Heart left ventricle (tissue), 16 donors: ENCODE data around the gene VKORC1L1. TPM values are rescaled to one million over a fixed set of nuclear protein-coding genes. Genes with fewer than 3 reads are reported as not detected.
"Not testable (repeated sequence)": the region's sequence is repeated elsewhere in the genome, so short reads cannot be mapped to it uniquely, and the experiment has no call there.

Source experiments
- ATAC-seq, 4 donors: fragments of 200-7000 bp; cut with Tn5 transposase; one replicate each; pipeline ENCODE4 v1.9.1; 2020 to 2022; ENCODE audit warnings: moderate library complexity in 4 of 4, mild to moderate bottlenecking in 3 of 4, moderate number of reproducible peaks in 1 of 4
- DNase-seq, 5 donors: peaks; one replicate each; pipeline ENCODE4 v3.0.0-alpha.2; 2020
- H3K27ac ChIP-seq, 12 donors: fragments of 200-600 bp; sonication (generic) in 4 of 12; one replicate each; pipeline versions ENCODE4 v1.5.0 to v1.8.0; 2016 to 2022; ENCODE audit warnings: mild to moderate bottlenecking in 2 of 12
- H3K27me3 ChIP-seq, 9 donors: fragments of 200-600 bp; sonication (generic) in 2 of 9; one replicate each; pipeline versions ENCODE4 v1.5.1 to v1.8.0; 2016 to 2022; ENCODE audit warnings: mild to moderate bottlenecking in 3 of 9
- H3K36me3 ChIP-seq, 9 donors: fragments of 200-600 bp; sonication (generic) in 2 of 9; one replicate each; pipeline versions ENCODE4 v1.5.0 to v1.8.0; 2018 to 2022; ENCODE audit warnings: mild to moderate bottlenecking in 2 of 9
- H3K4me1 ChIP-seq, 12 donors: fragments of 200-600 bp; sonication (generic) in 4 of 12; one replicate each; pipeline versions ENCODE4 v1.5.0 to v1.8.0; 2016 to 2022; ENCODE audit warnings: mild to moderate bottlenecking in 3 of 12
- H3K4me3 ChIP-seq, 12 donors: fragments of 200-600 bp; sonication (generic) in 4 of 12; one replicate each; pipeline versions ENCODE4 v1.5.0 to v1.8.0; 2017 to 2022; ENCODE audit warnings: mild to moderate bottlenecking in 9 of 12, moderate library complexity in 4 of 12
- H3K9me3 ChIP-seq, 12 donors: fragments of 200-600 bp; sonication (generic) in 4 of 12; one replicate each; pipeline versions ENCODE4 v1.5.0 to v1.8.0; 2016 to 2022; ENCODE audit warnings: mild to moderate bottlenecking in 1 of 12
- CTCF ChIP-seq, 12 donors: fragments of 200-600 bp; sonication (generic) in 4 of 12; IDR thresholded peaks; one replicate each; pipeline versions ENCODE4 v1.5.0 to v1.8.0; 2018 to 2022; ENCODE audit warnings: antibody characterized with exemption in 12 of 12, mild to moderate bottlenecking in 5 of 12
- POLR2A ChIP-seq, 2 donors: fragments of 450-650 bp; IDR thresholded peaks; one replicate each; pipeline ENCODE4 v1.6.1; 2017; ENCODE audit warnings: antibody characterized with exemption in 2 of 2, mild to moderate bottlenecking in 2 of 2, moderate library complexity in 2 of 2
- WGBS, 4 donors: extraction: QIAGEN DNeasy Blood & Tissue Kit in 2 of 4; methylation state at CpG; one replicate each; pipeline versions ENCODE4 v1.1.5 to v1.1.7; 2013 to 2018; 5-methylcytosine and 5-hydroxymethylcytosine counted together
- intact Hi-C, 10 donors: fragments of 100-400 bp; cut with DNase I; formaldehyde crosslinking; loops; one replicate each; pipeline versions ENCODE4 v1.11.1 to v1.14.2; 2022
- polyA plus RNA-seq, 2 donors: library from polyadenylated mRNA; stranded (reverse); fragments of 200-250 nt; gene quantifications; one replicate each; pipeline ENCODE4 v1.2.3, GENCODE V29; 2013
- total RNA-seq, 9 donors: library from RNA; depleted of rRNA in 2 of 9; stranded (reverse); fragments of >200 nt in 2 of 9; fragmentation: NEBNext Ultra II Directional in 3 of 9; extraction: Animal tissue kit (Norgen Biotek cat#: 25700) in 3 of 9; gene quantifications; one replicate each; pipeline versions ENCODE4 v1.1.0 to v1.2.4, GENCODE V29; 2016 to 2023
- donor health status: ischemic (EF 13 %, LVEDD 7.1; RV severe dilation, severe dysfunction).
- donor health status: healthy with polysubstance abuse.
- donor health status: DM: no; HTN: yes; CAD: no.
- donor health status: DM: no; HTN: no; CAD: no.
- donor health status: ischemic (EF 25% LVEDD 6.9; RV normal size, moderate dysfunction).
- donor health status: ischemic (EF 25% LVEDD 5.7; RV mildly dilated, moderate dysfunction).
- donor health status: healthy.
- donor health status: DM: yes; HTN: yes; CAD: no.
- donor health status: ischemic (EF 35%, LVEDD 5.7; RV mildly dilated, moderate dysfunction).
- donor health status: nonischemic (EF 11% LVEDD 7.7; RV severe dilation, severe dysfunction).
- donor health status: DM: yes; HTN: yes; CAD: no.
- donor health status: PGD.
- donor health status: ischemic (EF 29% LVEDD 5.4; RV normal size, mild dysfunction).
- donor health status: nonischemic (EF 23%, LVEDD 6.1; RV moderate dilation, normal function).

VKORC1L1 gene
- total and polyA plus RNA-seq, 11 donors = 5.0 to 24.9 (median 18.6) TPM

GRCh38 chr7:65992526-65992925 lies 119.7 kb downstream of the VKORC1L1 start:
- no peaks in the 10 kb centered on the region for H3K9me3 ChIP-seq
- H3K36me3 ChIP-seq = no peaks in the 10 kb centered on the region
- no peaks in the 10 kb centered on the region for H3K27me3 ChIP-seq
- peaks cover 0 to 3% (median 0%) of the 10 kb centered on the region in 12 donors for H3K4me1 ChIP-seq
- intact Hi-C loops = loop anchor here in 1 of 10 donors (10.0 kb wide), 1 partner anchor 248 kb away; no protein-coding TSS in a partner anchor
- no peak overlapping the region for H3K27ac ChIP-seq
- H3K4me3 ChIP-seq = no peak overlapping the region
- WGBS, 4 donors = 89 to 98% (median 93%) methylated on average over 4 of the region's 4 CpGs
- ATAC-seq = no peak
- DNase-seq = no peak
- no peak for TF ChIP-seq CTCF (IDR thresholded peaks at IDR 0.05)
- TF ChIP-seq POLR2A (IDR thresholded peaks at IDR 0.05) = no peak

GRCh38 chr7:65994984-65995383 lies 122.1 kb downstream of the VKORC1L1 start:
- H3K27me3 ChIP-seq, H3K9me3 ChIP-seq, H3K4me1 ChIP-seq, H3K36me3 ChIP-seq, DNase-seq, H3K27ac ChIP-seq, H3K4me3 ChIP-seq, ATAC-seq: not testable (repeated sequence)
- intact Hi-C loops = loop anchor here in 1 of 10 donors (10.0 kb wide), 1 partner anchor 250 kb away; no protein-coding TSS in a partner anchor
- 0 to 100% (median 0%) methylated on average over 1 of the region's 1 CpG for WGBS, 4 donors

- 63 to 78% (median 76%) methylated on average over 1 of the region's 5 CpGs for WGBS, 4 donors
- intact Hi-C loops, H3K27ac ChIP-seq, H3K36me3 ChIP-seq, ATAC-seq, DNase-seq, H3K4me1 ChIP-seq, H3K9me3 ChIP-seq, H3K27me3 ChIP-seq, H3K4me3 ChIP-seq: not testable (repeated sequence)
Observed at GRCh38 chr7:66000823-66001417, 128.0 kb downstream of the VKORC1L1 start.

GRCh38 chr7:66005115-66005671 lies 132.3 kb downstream of the VKORC1L1 start:
- intact Hi-C loops, H3K4me3 ChIP-seq, H3K27ac ChIP-seq, H3K36me3 ChIP-seq, ATAC-seq, H3K4me1 ChIP-seq, H3K9me3 ChIP-seq, H3K27me3 ChIP-seq, DNase-seq: not testable (repeated sequence)
- 76 to 83% (median 81%) methylated on average over 8 of the region's 8 CpGs for WGBS, 4 donors

GRCh38 chr7:66007232-66007631 lies 134.4 kb downstream of the VKORC1L1 start:
- ATAC-seq (no peak), DNase-seq (no peak)
- Histone ChIP-seq H3K4me1 (no peaks in the 10 kb centered on the region), H3K36me3 (no peaks in the 10 kb centered on the region), H3K9me3 (no peaks in the 10 kb centered on the region), H3K4me3 (no peak overlapping the region), H3K27me3 (no peaks in the 10 kb centered on the region), H3K27ac (no peak overlapping the region)
- TF ChIP-seq POLR2A (IDR thresholded peaks at IDR 0.05) (no peak), CTCF (IDR thresholded peaks at IDR 0.05) (no peak)
- intact Hi-C loops = no loop called here
- 80 to 87% (median 82%) methylated on average over 6 of the region's 6 CpGs for WGBS, 4 donors

Other genes with a start within 250 kb of the VKORC1L1 start
- 10 to 100 TPM in 8 of 9 donors, 1 to 10 TPM in 1; 9.9 to 47.3 (median 14.9) TPM for gene GUSB, start 109.1 kb downstream of the VKORC1L1 start, total RNA-seq
- gene GUSB, start 109.1 kb downstream of the VKORC1L1 start, polyA plus RNA-seq = 10 to 100 TPM; 13.8 to 21.5 TPM
- 10 to 100 TPM in 8 of 9 donors, 1 to 10 TPM in 1; 9.7 to 23.1 (median 13.2) TPM for gene ASL, start 202.7 kb downstream of the VKORC1L1 start, total RNA-seq
- gene ASL, start 202.7 kb downstream of the VKORC1L1 start, polyA plus RNA-seq = 10 to 100 TPM in 1 of 2 donors, 1 to 10 TPM in 1; 8.1 to 23.3 TPM
- gene CRCP, start 241.8 kb downstream of the VKORC1L1 start, total RNA-seq = 10 to 100 TPM; 15.1 to 69.4 (median 24.1) TPM
- gene CRCP, start 241.8 kb downstream of the VKORC1L1 start, polyA plus RNA-seq = 10 to 100 TPM; 14.7 to 17.7 TPM